ENCODE results near the gene CR1L. TPM values are rescaled to one million over a fixed set of nuclear protein-coding genes. Genes with fewer than 3 reads are reported as not detected.
"Not testable (repeated sequence)": the region's sequence is repeated elsewhere in the genome, so short reads cannot be mapped to it uniquely, and the experiment has no call there.

Gene CR1L
- total RNA-seq, 1 donor: not detected

GRCh38 chr1:207691010-207691409, 46.1 kb downstream of the CR1L start:
- Histone ChIP-seq H3K4me1 (ENCODE audit: insufficient read depth, low read length) (no peaks in the 10 kb centered on the region), H4K20me1 (ENCODE audit: insufficient read depth, low read length) (no peaks in the 10 kb centered on the region), H3K4me2 (ENCODE audit: insufficient read depth, low read length) (no peak overlapping the region), H2AFZ (ENCODE audit: low read length) (no peak overlapping the region), H3K27me3 (ENCODE audit: insufficient read depth, low read length) (no peaks in the 10 kb centered on the region), H3K27ac (ENCODE audit: low read depth, low read length) (no peak overlapping the region), H3K4me3 (ENCODE audit: insufficient read depth, low read length) (no peak overlapping the region), H3K36me3 (ENCODE audit: insufficient read depth, low read length) (no peaks in the 10 kb centered on the region), H3K79me2 (ENCODE audit: insufficient read depth, low read length) (no peaks in the 10 kb centered on the region), H3K9me3 (ENCODE audit: low read depth, low read length) (no peaks in the 10 kb centered on the region)
- no peak for DNase-seq (ENCODE audit: insufficient read length, low spot score, missing footprints)
- TF ChIP-seq CTCF (IDR thresholded peaks at IDR 0.05; ENCODE audit: extremely low read depth, low read depth, low read length): no peak

GRCh38 chr1:207691841-207692240, 46.9 kb downstream of the CR1L start:
- Histone ChIP-seq H3K27me3 (ENCODE audit: insufficient read depth, low read length) (no peaks in the 10 kb centered on the region), H4K20me1 (ENCODE audit: insufficient read depth, low read length) (no peaks in the 10 kb centered on the region), H3K4me2 (ENCODE audit: insufficient read depth, low read length) (no peak overlapping the region), H3K4me3 (ENCODE audit: insufficient read depth, low read length) (no peak overlapping the region), H2AFZ (ENCODE audit: low read length) (no peak overlapping the region), H3K9me3 (ENCODE audit: low read depth, low read length) (no peaks in the 10 kb centered on the region), H3K4me1 (ENCODE audit: insufficient read depth, low read length) (no peaks in the 10 kb centered on the region), H3K36me3 (ENCODE audit: insufficient read depth, low read length) (no peaks in the 10 kb centered on the region), H3K79me2 (ENCODE audit: insufficient read depth, low read length) (no peaks in the 10 kb centered on the region), H3K27ac (ENCODE audit: low read depth, low read length) (no peak overlapping the region)
- no peak for DNase-seq (ENCODE audit: insufficient read length, low spot score, missing footprints)
- no peak for TF ChIP-seq CTCF (IDR thresholded peaks at IDR 0.05; ENCODE audit: extremely low read depth, low read depth, low read length)

- not testable (repeated sequence) for H3K27ac ChIP-seq (ENCODE audit: low read depth, low read length); H3K4me2 ChIP-seq (ENCODE audit: insufficient read depth, low read length); H3K9me3 ChIP-seq (ENCODE audit: low read depth, low read length); H4K20me1 ChIP-seq (ENCODE audit: insufficient read depth, low read length); DNase-seq (ENCODE audit: insufficient read length, low spot score, missing footprints); H3K4me1 ChIP-seq (ENCODE audit: insufficient read depth, low read length); H2AFZ ChIP-seq (ENCODE audit: low read length); H3K79me2 ChIP-seq (ENCODE audit: insufficient read depth, low read length); H3K27me3 ChIP-seq (ENCODE audit: insufficient read depth, low read length); H3K4me3 ChIP-seq (ENCODE audit: insufficient read depth, low read length); H3K36me3 ChIP-seq (ENCODE audit: insufficient read depth, low read length)
Observed at GRCh38 chr1:207692291-207692690, 47.4 kb downstream of the CR1L start.

GRCh38 chr1:207695891-207696290, 51.0 kb downstream of the CR1L start:
- Histone ChIP-seq H3K4me1 (ENCODE audit: insufficient read depth, low read length) (no peaks in the 10 kb centered on the region), H3K27ac (ENCODE audit: low read depth, low read length) (no peak overlapping the region), H3K27me3 (ENCODE audit: insufficient read depth, low read length) (no peaks in the 10 kb centered on the region), H3K79me2 (ENCODE audit: insufficient read depth, low read length) (no peaks in the 10 kb centered on the region), H3K4me2 (ENCODE audit: insufficient read depth, low read length) (no peak overlapping the region), H3K36me3 (ENCODE audit: insufficient read depth, low read length) (no peaks in the 10 kb centered on the region), H2AFZ (ENCODE audit: low read length) (no peak overlapping the region), H3K4me3 (ENCODE audit: insufficient read depth, low read length) (no peak overlapping the region), H4K20me1 (ENCODE audit: insufficient read depth, low read length) (no peaks in the 10 kb centered on the region), H3K9me3 (ENCODE audit: low read depth, low read length) (no peaks in the 10 kb centered on the region)
- DNase-seq (ENCODE audit: insufficient read length, low spot score, missing footprints): no peak
- no peak for TF ChIP-seq CTCF (IDR thresholded peaks at IDR 0.05; ENCODE audit: extremely low read depth, low read depth, low read length)

Measured in osteoblast (primary cell).